Measurements from ENCODE around the gene ACP1. TPM values are rescaled to one million over a fixed set of nuclear protein-coding genes. Genes with fewer than 3 reads are reported as not detected.

Gene ACP1
- total RNA-seq, 2 donors from 2014 or later: 111 to 144 TPM

- H3K4me1 ChIP-seq (ENCODE audit: control insufficient read depth, insufficient read depth, low read length): no peaks in the 10 kb centered on the region
- Mint-ChIP-seq H3K27ac (no peak overlapping the region), H3K9me3 (peaks cover 2% of the 10 kb centered on the region), H3K4me1 (peaks cover 13% of the 10 kb centered on the region), H3K36me3 (ENCODE audit: low read depth) (peaks cover 27% of the 10 kb centered on the region), H3K27me3 (ENCODE audit: insufficient read depth) (no peaks in the 10 kb centered on the region), H3K4me3 (no peak overlapping the region)
- no peaks in the 10 kb centered on the region for H3K36me3 ChIP-seq (ENCODE audit: control insufficient read depth, insufficient read depth, low read length)
- H3K27me3 ChIP-seq (ENCODE audit: control insufficient read depth, insufficient read depth, low read length, poor library complexity, severe bottlenecking): no peaks in the 10 kb centered on the region
- no peak overlapping the region for H3K9ac ChIP-seq (ENCODE audit: extremely low read depth, low read length, poor library complexity, severe bottlenecking)
- H3K9me3 ChIP-seq (ENCODE audit: control insufficient read depth, low read length): no peaks in the 10 kb centered on the region
- no peak overlapping the region for H3K27ac ChIP-seq (ENCODE audit: low read depth, low read length)
- TF ChIP-seq CTCF (conservative IDR thresholded peaks at IDR 0.05): no peak
- no peak for DNase-seq
- 93 to 100% methylated on average over 3 to 4 of the region's 4 CpGs for WGBS, 2 experiments (ENCODE audit: insufficient coverage in 1 of 2, insufficient read length in 1 of 2)
- no peak overlapping the region for H3K4me3 ChIP-seq (ENCODE audit: low read length)
Measured at GRCh38 chr2:234421-234820, 30.3 kb upstream of the ACP1 start.

GRCh38 chr2:236993-237539, 27.7 kb upstream of the ACP1 start:
- Histone ChIP-seq H3K4me3 (ENCODE audit: low read length) (no peak overlapping the region), H3K27ac (ENCODE audit: low read depth, low read length) (no peak overlapping the region), H3K36me3 (ENCODE audit: control insufficient read depth, insufficient read depth, low read length) (no peaks in the 10 kb centered on the region), H3K9me3 (ENCODE audit: control insufficient read depth, low read length) (no peaks in the 10 kb centered on the region), H3K9ac (ENCODE audit: extremely low read depth, low read length, poor library complexity, severe bottlenecking) (no peak overlapping the region), H3K4me1 (ENCODE audit: control insufficient read depth, insufficient read depth, low read length) (no peaks in the 10 kb centered on the region), H3K27me3 (ENCODE audit: control insufficient read depth, insufficient read depth, low read length, poor library complexity, severe bottlenecking) (no peaks in the 10 kb centered on the region)
- TF ChIP-seq CTCF (conservative IDR thresholded peaks at IDR 0.05): no peak
- WGBS, 2 experiments (ENCODE audit: insufficient coverage in 1 of 2, insufficient read length in 1 of 2): 91 to 100% methylated on average over 3 to 6 of the region's 6 CpGs
- H3K27me3 Mint-ChIP-seq (ENCODE audit: insufficient read depth): no peaks in the 10 kb centered on the region
- H3K4me3 Mint-ChIP-seq: no peak overlapping the region
- no peak for DNase-seq
- no peak overlapping the region for H3K27ac Mint-ChIP-seq
- H3K36me3 Mint-ChIP-seq (ENCODE audit: low read depth): peaks cover 31% of the 10 kb centered on the region
- peaks cover 19% of the 10 kb centered on the region for H3K4me1 Mint-ChIP-seq
- peaks cover 2% of the 10 kb centered on the region for H3K9me3 Mint-ChIP-seq

GRCh38 chr2:237878-238277, 26.9 kb upstream of the ACP1 start:
- Mint-ChIP-seq H3K4me1 (peaks cover 17% of the 10 kb centered on the region), H3K36me3 (ENCODE audit: low read depth) (peaks cover 38% of the 10 kb centered on the region), H3K4me3 (no peak overlapping the region), H3K27me3 (ENCODE audit: insufficient read depth) (no peaks in the 10 kb centered on the region), H3K9me3 (peaks cover 2% of the 10 kb centered on the region), H3K27ac (no peak overlapping the region)
- no peak overlapping the region for H3K27ac ChIP-seq (ENCODE audit: low read depth, low read length)
- H3K9me3 ChIP-seq (ENCODE audit: control insufficient read depth, low read length): no peaks in the 10 kb centered on the region
- no peak overlapping the region for H3K9ac ChIP-seq (ENCODE audit: extremely low read depth, low read length, poor library complexity, severe bottlenecking)
- no peaks in the 10 kb centered on the region for H3K4me1 ChIP-seq (ENCODE audit: control insufficient read depth, insufficient read depth, low read length)
- no peaks in the 10 kb centered on the region for H3K27me3 ChIP-seq (ENCODE audit: control insufficient read depth, insufficient read depth, low read length, poor library complexity, severe bottlenecking)
- DNase-seq: no peak
- H3K36me3 ChIP-seq (ENCODE audit: control insufficient read depth, insufficient read depth, low read length): no peaks in the 10 kb centered on the region
- 84 to 100% methylated on average over 2 to 6 of the region's 6 CpGs for WGBS, 2 experiments (ENCODE audit: insufficient coverage in 1 of 2, insufficient read length in 1 of 2)
- no peak for TF ChIP-seq CTCF (conservative IDR thresholded peaks at IDR 0.05)
- no peak overlapping the region for H3K4me3 ChIP-seq (ENCODE audit: low read length)

All from endodermal cell (in vitro differentiated cells).